MM.1S (cell line): Measurements from ENCODE around the gene ACOX3.

Source experiments
- DNase-seq: peaks from one replicate; pipeline ENCODE4 v3.0.0-alpha.2; 2015
- H2AFZ ChIP-seq: fragments of 300-600 bp; sonication (generic); 2 replicates; pipeline ENCODE4 v1.6.0; 2016; ENCODE audit warnings: antibody characterized with exemption, low read length
- H3F3A ChIP-seq: fragments of 300-600 bp; sonication (generic); 2 replicates; pipeline ENCODE4 v1.6.1; 2016; ENCODE audit warnings: mild to moderate bottlenecking, antibody characterized with exemption, low read length, moderate library complexity, mixed read lengths; ENCODE audit not compliant: insufficient read depth
- H3K27ac ChIP-seq: fragments of 300-600 bp; sonication (generic); 2 replicates; pipeline ENCODE4 v1.5.1; 2016; ENCODE audit warnings: mild to moderate bottlenecking, low read length
- H3K27me3 ChIP-seq: fragments of 300-600 bp; sonication (generic); replicated peaks from 2 replicates; pipeline ENCODE4 v1.6.0; 2016; ENCODE audit warnings: low read length; ENCODE audit not compliant: insufficient read depth
- H3K36me3 ChIP-seq: fragments of 300-600 bp; sonication (generic); replicated peaks from 2 replicates; pipeline ENCODE4 v1.6.1; 2016; ENCODE audit warnings: mild to moderate bottlenecking, low read length, mixed read lengths; ENCODE audit not compliant: insufficient read depth
- H3K4me1 ChIP-seq: fragments of 300-600 bp; sonication (generic); 2 replicates; pipeline ENCODE4 v1.6.1; 2016; ENCODE audit warnings: low read length, mixed read lengths
- H3K4me2 ChIP-seq: fragments of 300-600 bp; sonication (generic); 2 replicates; pipeline ENCODE4 v1.6.0; 2016; ENCODE audit warnings: low read depth, low read length
- H3K4me3 ChIP-seq: fragments of 300-600 bp; sonication (generic); 2 replicates; pipeline ENCODE4 v1.5.1; 2016; ENCODE audit warnings: low read length, mixed read lengths
- H3K79me2 ChIP-seq: fragments of 300-600 bp; sonication (generic); 2 replicates; pipeline ENCODE4 v1.6.1; 2016; ENCODE audit warnings: mixed run types, low read length, mixed read lengths
- H3K9ac ChIP-seq: fragments of 300-600 bp; sonication (generic); 2 replicates; pipeline ENCODE4 v1.6.1; 2016; ENCODE audit warnings: low read length, mixed read lengths
- H3K9me2 ChIP-seq: fragments of 300-600 bp; sonication (generic); replicated peaks from 2 replicates; pipeline ENCODE4 v1.6.1; 2016; ENCODE audit warnings: mild to moderate bottlenecking, low read length, mixed read lengths; ENCODE audit not compliant: insufficient read depth
- H3K9me3 ChIP-seq: fragments of 300-600 bp; sonication (generic); replicated peaks from 2 replicates; pipeline ENCODE4 v1.6.1; 2016; ENCODE audit warnings: mild to moderate bottlenecking, low read length, mixed read lengths; ENCODE audit not compliant: insufficient read depth
- H4K20me1 ChIP-seq: fragments of 300-600 bp; sonication (generic); 2 replicates; pipeline ENCODE4 v1.6.1; 2016; ENCODE audit warnings: mild to moderate bottlenecking, low read length, moderate library complexity, mixed read lengths; ENCODE audit not compliant: insufficient read depth
- EZH2 ChIP-seq: fragments of 300-600 bp; sonication (generic); optimal IDR thresholded peaks from 2 replicates; pipeline ENCODE3; 2017; ENCODE audit warnings: low read depth, mild to moderate bottlenecking, antibody characterized with exemption, low read length, mixed read lengths
- EZH2phosphoT487 ChIP-seq: fragments of 300-600 bp; sonication (generic); IDR thresholded peaks from 2 replicates; pipeline ENCODE4 v1.6.1; 2018; ENCODE audit warnings: antibody characterized with exemption, low read length
- TF ChIP-seq, protein P1 (sequence below): fragments of 300-600 bp; sonication (generic); IDR thresholded peaks from 2 replicates; pipeline ENCODE4 v1.5.1; 2016; ENCODE audit warnings: antibody characterized with exemption, low read length, mixed read lengths

The ACOX3 gene

GRCh38 chr4:8461616-8462015, 21.1 kb upstream of the ACOX3 start:
- Histone ChIP-seq H3K4me1 (no peaks in the 10 kb centered on the region), H4K20me1 (no peaks in the 10 kb centered on the region), H3K36me3 (no peaks in the 10 kb centered on the region), H3K9ac (no peak overlapping the region), H3K27ac (no peak overlapping the region), H3K79me2 (no peaks in the 10 kb centered on the region), H3K4me3 (no peak overlapping the region), H3K9me2 (no peaks in the 10 kb centered on the region), H2AFZ (no peak overlapping the region), H3K4me2 (no peak overlapping the region), H3K9me3 (no peaks in the 10 kb centered on the region), H3F3A (no peaks in the 10 kb centered on the region), H3K27me3 (no peaks in the 10 kb centered on the region)
- TF ChIP-seq, protein P1, sequence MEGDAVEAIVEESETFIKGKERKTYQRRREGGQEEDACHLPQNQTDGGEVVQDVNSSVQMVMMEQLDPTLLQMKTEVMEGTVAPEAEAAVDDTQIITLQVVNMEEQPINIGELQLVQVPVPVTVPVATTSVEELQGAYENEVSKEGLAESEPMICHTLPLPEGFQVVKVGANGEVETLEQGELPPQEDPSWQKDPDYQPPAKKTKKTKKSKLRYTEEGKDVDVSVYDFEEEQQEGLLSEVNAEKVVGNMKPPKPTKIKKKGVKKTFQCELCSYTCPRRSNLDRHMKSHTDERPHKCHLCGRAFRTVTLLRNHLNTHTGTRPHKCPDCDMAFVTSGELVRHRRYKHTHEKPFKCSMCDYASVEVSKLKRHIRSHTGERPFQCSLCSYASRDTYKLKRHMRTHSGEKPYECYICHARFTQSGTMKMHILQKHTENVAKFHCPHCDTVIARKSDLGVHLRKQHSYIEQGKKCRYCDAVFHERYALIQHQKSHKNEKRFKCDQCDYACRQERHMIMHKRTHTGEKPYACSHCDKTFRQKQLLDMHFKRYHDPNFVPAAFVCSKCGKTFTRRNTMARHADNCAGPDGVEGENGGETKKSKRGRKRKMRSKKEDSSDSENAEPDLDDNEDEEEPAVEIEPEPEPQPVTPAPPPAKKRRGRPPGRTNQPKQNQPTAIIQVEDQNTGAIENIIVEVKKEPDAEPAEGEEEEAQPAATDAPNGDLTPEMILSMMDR: no peak
- TF ChIP-seq EZH2 (no peak), EZH2phosphoT487 (no peak)
- DNase-seq: no peak

- Histone ChIP-seq H2AFZ (no peak overlapping the region), H3K36me3 (no peaks in the 10 kb centered on the region), H3K27ac (no peak overlapping the region), H3K9me3 (no peaks in the 10 kb centered on the region), H3K79me2 (no peaks in the 10 kb centered on the region), H3K9me2 (no peaks in the 10 kb centered on the region), H3F3A (no peaks in the 10 kb centered on the region), H4K20me1 (no peaks in the 10 kb centered on the region), H3K27me3 (no peaks in the 10 kb centered on the region), H3K4me3 (no peak overlapping the region), H3K4me1 (no peaks in the 10 kb centered on the region), H3K4me2 (no peak overlapping the region), H3K9ac (no peak overlapping the region)
- TF ChIP-seq, protein P1: no peak
- no peak for TF ChIP-seq EZH2phosphoT487
- TF ChIP-seq EZH2: no peak
- no peak for DNase-seq
These were observed 20.6 kb upstream of the ACOX3 start for GRCh38 chr4:8461086-8461485.

DNA sequence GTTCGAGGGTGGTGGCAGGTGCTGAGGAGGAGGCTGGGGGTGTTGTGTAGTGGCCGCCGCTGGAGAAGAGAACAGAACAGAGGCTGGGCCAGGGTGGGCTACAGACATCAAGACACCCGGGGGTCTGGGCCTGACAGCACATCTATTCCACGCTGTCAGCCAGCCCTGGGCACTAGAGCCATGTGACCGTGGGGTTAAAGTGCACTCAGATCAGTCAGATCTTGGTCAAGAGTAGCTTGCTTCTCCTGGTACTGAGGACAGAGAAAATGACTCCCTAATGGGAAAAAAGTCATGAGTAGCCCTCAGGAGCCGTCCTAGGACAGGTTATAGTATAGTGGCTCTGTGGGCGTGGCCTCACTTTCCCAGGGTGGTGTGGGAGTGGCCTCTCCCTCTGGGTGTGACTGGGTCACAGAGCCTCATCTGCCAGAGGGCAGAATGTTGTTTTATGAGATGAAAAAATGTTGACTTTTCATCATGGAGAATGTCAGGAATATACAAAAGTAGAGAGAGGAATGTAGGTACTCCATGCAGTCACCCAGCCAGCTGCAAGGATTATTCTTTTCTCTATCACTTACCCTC, 19.4 kb upstream of the ACOX3 start:
- Histone ChIP-seq H2AFZ (no peak overlapping the region), H3K79me2 (no peaks in the 10 kb centered on the region), H3K4me2 (no peak overlapping the region), H3K27ac (no peak overlapping the region), H3F3A (no peaks in the 10 kb centered on the region), H3K4me3 (no peak overlapping the region), H3K9me3 (no peaks in the 10 kb centered on the region), H3K36me3 (no peaks in the 10 kb centered on the region), H3K9ac (no peak overlapping the region), H3K27me3 (no peaks in the 10 kb centered on the region), H3K4me1 (no peaks in the 10 kb centered on the region), H3K9me2 (no peaks in the 10 kb centered on the region), H4K20me1 (no peaks in the 10 kb centered on the region)
- no peak for DNase-seq
- no peak for TF ChIP-seq EZH2
- TF ChIP-seq EZH2phosphoT487: no peak
- TF ChIP-seq, protein P1: no peak
